Neural progenitor cell (in vitro differentiated cells): ENCODE measurements around the gene CPLX3.

ENCODE experiments used
- EZH2 ChIP-seq: fragments of 200-600 bp; sonication (generic); IDR thresholded peaks from 2 replicates; pipeline ENCODE4 v1.6.1; 2017; ENCODE audit warnings: antibody characterized with exemption, mild to moderate bottlenecking, moderate library complexity
- EZH2phosphoT487 ChIP-seq: fragments of 200-600 bp; sonication (generic); IDR thresholded peaks from 2 replicates; pipeline ENCODE4 v1.6.1; 2017; ENCODE audit warnings: antibody characterized with exemption
- TF ChIP-seq, protein P1 (sequence below): fragments of 200-600 bp; sonication (generic); IDR thresholded peaks from 2 replicates; pipeline ENCODE4 v1.5.1; 2017; ENCODE audit warnings: antibody characterized with exemption, mild to moderate bottlenecking

DNA sequence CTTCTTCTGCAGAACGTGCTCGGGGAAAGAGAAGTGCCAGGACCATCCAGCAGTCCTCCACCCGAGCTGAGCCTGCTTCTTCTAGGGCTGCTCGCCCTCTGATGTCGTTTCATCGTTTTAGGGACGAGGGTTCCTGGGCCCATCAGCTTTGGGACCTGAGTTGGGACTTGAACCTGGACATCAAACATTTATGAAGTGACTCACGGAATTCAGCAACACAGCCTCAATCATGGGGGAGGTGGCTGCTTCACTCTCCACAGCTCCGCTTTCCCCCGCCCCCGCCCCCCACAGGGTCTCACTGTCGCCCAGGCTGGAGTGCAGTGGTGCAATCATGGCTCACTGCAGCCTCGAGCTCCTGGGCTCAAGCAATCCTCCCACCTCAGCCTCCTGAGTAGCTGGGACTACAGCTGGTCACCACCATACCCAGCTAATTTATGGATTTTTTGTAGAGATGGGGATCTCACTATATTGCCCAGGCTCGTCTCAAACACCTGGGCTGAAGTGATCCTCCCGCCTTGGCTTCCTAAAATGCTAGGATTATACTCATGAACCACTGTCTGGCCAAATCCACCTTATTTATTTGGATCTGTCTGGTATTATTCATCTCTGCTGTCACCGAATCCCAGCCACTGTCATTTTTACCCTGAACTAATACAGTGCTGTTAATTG lies 47.5 kb downstream of the CPLX3 start:
- TF ChIP-seq, protein P1, sequence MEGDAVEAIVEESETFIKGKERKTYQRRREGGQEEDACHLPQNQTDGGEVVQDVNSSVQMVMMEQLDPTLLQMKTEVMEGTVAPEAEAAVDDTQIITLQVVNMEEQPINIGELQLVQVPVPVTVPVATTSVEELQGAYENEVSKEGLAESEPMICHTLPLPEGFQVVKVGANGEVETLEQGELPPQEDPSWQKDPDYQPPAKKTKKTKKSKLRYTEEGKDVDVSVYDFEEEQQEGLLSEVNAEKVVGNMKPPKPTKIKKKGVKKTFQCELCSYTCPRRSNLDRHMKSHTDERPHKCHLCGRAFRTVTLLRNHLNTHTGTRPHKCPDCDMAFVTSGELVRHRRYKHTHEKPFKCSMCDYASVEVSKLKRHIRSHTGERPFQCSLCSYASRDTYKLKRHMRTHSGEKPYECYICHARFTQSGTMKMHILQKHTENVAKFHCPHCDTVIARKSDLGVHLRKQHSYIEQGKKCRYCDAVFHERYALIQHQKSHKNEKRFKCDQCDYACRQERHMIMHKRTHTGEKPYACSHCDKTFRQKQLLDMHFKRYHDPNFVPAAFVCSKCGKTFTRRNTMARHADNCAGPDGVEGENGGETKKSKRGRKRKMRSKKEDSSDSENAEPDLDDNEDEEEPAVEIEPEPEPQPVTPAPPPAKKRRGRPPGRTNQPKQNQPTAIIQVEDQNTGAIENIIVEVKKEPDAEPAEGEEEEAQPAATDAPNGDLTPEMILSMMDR, result no peak
- TF ChIP-seq EZH2 (no peak), EZH2phosphoT487 (no peak)
